ENCODE measurements around the gene ZNF219. TPM values are rescaled to one million over a fixed set of nuclear protein-coding genes. Genes with fewer than 3 reads are reported as not detected.

ZNF219 gene
- total and polyA plus RNA-seq, 2 of the 13 experiments (the other 11 are each of a cell fraction or from before 2014, with no cell fraction given), result 34.5 to 36.6 TPM

GRCh38 chr14:21103710-21104447 lies 5.4 kb upstream of the ZNF219 start:
- H3K4me2 ChIP-seq (ENCODE audit: low read depth, low read length), result peak overlapping the region; percentile 94
- ChIA-PET POLR2A (interaction anchor here (0.7 to 6.5 kb wide), 23 partner anchors 9 to 422 kb away, joined by 3 to 141 read pairs (median 5); partner anchors contain the start of genes ARHGEF40 and NDRG2), CTCF (ENCODE audit: low intra/inter-chr PET ratio, low total read pairs) (interaction anchor here (1.1 to 8.0 kb wide), 6 partner anchors 11 to 92 kb away, joined by 3 to 320 read pairs (median 14); partner anchors contain the start of genes ARHGEF40 and ZNF219)
- no peak overlapping the region for H2AFZ ChIP-seq (ENCODE audit: low read length)
- under 1% methylated on average over 49 of the region's 62 CpGs for WGBS (ENCODE audit: low lambda C conversion rate)
- H3K9me3 ChIP-seq (ENCODE audit: low read length), result no peaks in the 10 kb centered on the region
- no peaks in the 10 kb centered on the region; a peak in 1 of 5 replicates for H3K27me3 ChIP-seq (ENCODE audit: control insufficient read depth in 1 of 2, insufficient read depth in 2 of 2, low read length in 2 of 2)
- peak overlapping the region; percentile 95 for H3K9ac ChIP-seq (ENCODE audit: insufficient read depth, low read depth, low read length)
- DNase-seq (ENCODE audit: low spot score) (peak; percentile 98), ATAC-seq (peak; percentile 83), FAIRE-seq (peak; percentile 18)
- BruUV-seq (replicated peaks), result TSS peak; percentile 93
- peak overlapping the region; percentile 97 for H3K27ac ChIP-seq (ENCODE audit: extremely low read length, insufficient read depth, low read length)
- no peaks in the 10 kb centered on the region for H4K20me1 ChIP-seq (ENCODE audit: insufficient read depth, low read length)
- in situ Hi-C loops (cut with HindIII; ENCODE audit: extremely low pct_ligation_motif_present, low pct_unique_long_range_greater_than_20kb), result loop anchor here (5.0 kb wide), 2 partner anchors 37 to 87 kb away; no protein-coding TSS in a partner anchor
- intact Hi-C loops (cut with micrococcal nuclease; ENCODE audit: unreplicated experiment), result loop anchor here (1.0 kb wide), 4 partner anchors 8 to 90 kb away; no protein-coding TSS in a partner anchor
- H3K4me3 ChIP-seq (replicated peaks in 1 of 3; ENCODE audit: insufficient read depth in 1 of 3, low read depth in 2 of 3, low read length in 3 of 3), result peak overlapping the region; percentile 61 to 82 (median 66)
- H3K79me2 ChIP-seq (ENCODE audit: insufficient read depth, low read length), result peaks cover 11% of the 10 kb centered on the region
- H3K4me1 ChIP-seq (ENCODE audit: insufficient read depth, low read length), result peaks cover 80% of the 10 kb centered on the region
- H3K36me3 ChIP-seq (replicated peaks in 1 of 2; ENCODE audit: control insufficient read depth in 1 of 2, insufficient read depth in 2 of 2, low read length in 2 of 2), result no peaks in the 10 kb centered on the region
- TF ChIP-seq JUNB (CRISPR knock-in tag; IDR thresholded peaks at IDR 0.05; ENCODE audit: borderline replicate concordance) (peak; percentile 95; the same call in 1 of the 2 replicates), ZNF761 (CRISPR knock-in tag; conservative IDR thresholded peaks at IDR 0.05) (peak; percentile 97), BRD4 (CRISPR knock-in tag; IDR thresholded peaks at IDR 0.05) (peak; percentile 93), NR2F2 (IDR thresholded peaks at IDR 0.05; ENCODE audit: borderline replicate concordance, low read depth) (no peak), GATA4 (IDR thresholded peaks at IDR 0.05; ENCODE audit: borderline replicate concordance, low read depth) (peak; percentile 87; the same call in 1 of the 2 replicates), U2AF1 (optimal IDR thresholded peaks at IDR 0.05; ENCODE audit: low read depth, low read length) (peak; percentile 100), ZFP1 (CRISPR knock-in tag; IDR thresholded peaks at IDR 0.05) (peak; percentile 84), ZNF10 (CRISPR knock-in tag; IDR thresholded peaks at IDR 0.05; ENCODE audit: borderline replicate concordance, low read depth) (no peak), ZNF282 (IDR thresholded peaks at IDR 0.05; ENCODE audit: partially characterized antibody) (no peak), ARNTL (CRISPR knock-in tag; IDR thresholded peaks at IDR 0.05) (peak; percentile 88; the same call in 1 of the 2 replicates), STAT5B (CRISPR knock-in tag; IDR thresholded peaks at IDR 0.05) (peak; percentile 31; the same call in 1 of the 2 replicates), ELF1 (CRISPR knock-in tag; IDR thresholded peaks at IDR 0.05) (peak; percentile 75), ZNF772 (CRISPR knock-in tag; IDR thresholded peaks at IDR 0.05) (peak; percentile 100), ZBTB38 (CRISPR knock-in tag; IDR thresholded peaks at IDR 0.05) (peak; percentile 98), ZBED4 (CRISPR knock-in tag; IDR thresholded peaks at IDR 0.05; ENCODE audit: borderline replicate concordance) (peak; percentile 97), TBP (CRISPR knock-in tag; IDR thresholded peaks at IDR 0.05) (0 out of 2 replicates have a peak, but pooled peaks have one; percentile 74)
- TF ChIP-seq, protein P1, sequence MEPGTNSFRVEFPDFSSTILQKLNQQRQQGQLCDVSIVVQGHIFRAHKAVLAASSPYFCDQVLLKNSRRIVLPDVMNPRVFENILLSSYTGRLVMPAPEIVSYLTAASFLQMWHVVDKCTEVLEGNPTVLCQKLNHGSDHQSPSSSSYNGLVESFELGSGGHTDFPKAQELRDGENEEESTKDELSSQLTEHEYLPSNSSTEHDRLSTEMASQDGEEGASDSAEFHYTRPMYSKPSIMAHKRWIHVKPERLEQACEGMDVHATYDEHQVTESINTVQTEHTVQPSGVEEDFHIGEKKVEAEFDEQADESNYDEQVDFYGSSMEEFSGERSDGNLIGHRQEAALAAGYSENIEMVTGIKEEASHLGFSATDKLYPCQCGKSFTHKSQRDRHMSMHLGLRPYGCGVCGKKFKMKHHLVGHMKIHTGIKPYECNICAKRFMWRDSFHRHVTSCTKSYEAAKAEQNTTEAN (CRISPR knock-in tag; conservative IDR thresholded peaks at IDR 0.05), result peak; percentile 97

All from HepG2 (cell line).